ENCODE data around the gene UBR3.
"Not testable (repeated sequence)": the region's sequence is repeated elsewhere in the genome, so short reads cannot be mapped to it uniquely, and the experiment has no call there.

The UBR3 gene

GRCh38 chr2:169824373-169825333 is 2.6 kb upstream of the UBR3 start, which contains the start of gene METTL5:
METTL5 (minus strand) TSS chr2:169824905; CDS start chr2:169824597, 308 bp downstream.
- Histone ChIP-seq H3K9ac (ENCODE audit: low read depth, low read length) (peak within 1 kb of the TSS; percentile 87), H3K4me3 (ENCODE audit: low read length) (peak within 1 kb of the TSS; percentile 88), H3K27me3 (ENCODE audit: insufficient read depth, low read length) (no peaks in the 10 kb centered on the region), H3K27ac (ENCODE audit: low read depth, low read length) (peak within 1 kb of the TSS; percentile 56), H3K4me1 (ENCODE audit: insufficient read depth, low read length) (peaks cover 6% of the 10 kb centered on the region; the same call in 1 of the 2 replicates), H3K36me3 (ENCODE audit: insufficient read depth, low read length) (peaks cover 17% of the 10 kb centered on the region; the same call in 1 of the 2 replicates), H3K9me3 (ENCODE audit: insufficient read depth, low read depth, low read length) (no peaks in the 10 kb centered on the region)
- 5% methylated on average over 61 of the region's 61 CpGs for WGBS

DNA sequence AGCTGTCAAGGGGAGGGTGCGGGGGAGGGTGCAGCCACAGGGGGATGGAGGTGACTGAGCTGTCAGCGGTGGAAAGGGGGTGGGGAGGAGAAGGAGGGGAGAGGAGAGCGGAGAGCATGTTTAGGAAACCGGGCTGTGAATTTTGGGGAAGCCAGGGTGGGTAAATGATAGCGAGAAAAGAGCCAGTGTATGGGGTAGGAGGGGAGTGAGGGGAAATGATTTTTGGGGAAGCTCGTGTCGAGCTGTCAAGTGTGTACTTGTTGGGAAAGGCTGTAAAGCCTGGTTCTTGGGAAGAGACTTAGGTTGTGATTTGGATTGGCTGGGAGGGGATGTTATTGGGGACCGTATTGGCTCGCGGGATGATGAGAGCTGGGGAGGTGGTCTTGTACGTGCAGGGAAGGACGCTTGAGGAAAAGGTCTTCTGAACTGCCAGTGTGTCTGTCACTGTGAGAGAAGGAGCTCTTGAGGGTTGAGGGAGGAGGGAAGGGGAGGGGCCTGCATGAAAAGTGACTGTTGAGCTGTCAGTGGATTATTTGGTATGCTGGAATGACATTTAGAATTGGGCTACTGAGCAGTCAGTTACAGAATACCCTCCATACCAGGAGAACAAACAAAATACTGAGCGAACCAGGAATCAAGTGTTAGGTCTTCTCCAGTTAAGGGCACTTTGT is 1.0 kb downstream of the UBR3 start:
- Histone ChIP-seq H3K4me1 (ENCODE audit: insufficient read depth, low read length) (peaks cover 6% of the 10 kb centered on the region; the same call in 1 of the 2 replicates), H3K36me3 (ENCODE audit: insufficient read depth, low read length) (peaks cover 3% of the 10 kb centered on the region; the same call in 1 of the 2 replicates), H3K9ac (ENCODE audit: low read depth, low read length) (no peak overlapping the region; the same call in 1 of the 2 replicates), H3K4me3 (ENCODE audit: low read length) (peak overlapping the region; percentile 74), H3K27me3 (ENCODE audit: insufficient read depth, low read length) (no peaks in the 10 kb centered on the region), H3K27ac (ENCODE audit: low read depth, low read length) (no peak overlapping the region), H3K9me3 (ENCODE audit: insufficient read depth, low read depth, low read length) (no peaks in the 10 kb centered on the region)
- 4% methylated on average over 13 of the region's 13 CpGs for WGBS

GRCh38 chr2:169834401-169834800 is 7.1 kb downstream of the UBR3 start:
- Histone ChIP-seq H3K4me3 (ENCODE audit: low read length) (no peak overlapping the region), H3K9ac (ENCODE audit: low read depth, low read length) (no peak overlapping the region), H3K27me3 (ENCODE audit: insufficient read depth, low read length) (no peaks in the 10 kb centered on the region), H3K27ac (ENCODE audit: low read depth, low read length) (no peak overlapping the region), H3K9me3 (ENCODE audit: insufficient read depth, low read depth, low read length) (no peaks in the 10 kb centered on the region), H3K36me3 (ENCODE audit: insufficient read depth, low read length) (peaks cover 3% of the 10 kb centered on the region; the same call in 1 of the 2 replicates), H3K4me1 (ENCODE audit: insufficient read depth, low read length) (no peaks in the 10 kb centered on the region)
- WGBS = no CpG with 5 or more reads among the region's 1 CpG

GRCh38 chr2:169838743-169839489 is 11.7 kb downstream of the UBR3 start:
- Histone ChIP-seq H3K36me3 (ENCODE audit: insufficient read depth, low read length) (peaks cover 6% of the 10 kb centered on the region; the same call in 1 of the 2 replicates), H3K27me3 (ENCODE audit: insufficient read depth, low read length) (no peaks in the 10 kb centered on the region), H3K4me1 (ENCODE audit: insufficient read depth, low read length) (no peaks in the 10 kb centered on the region), H3K9ac (ENCODE audit: low read depth, low read length) (no peak overlapping the region), H3K27ac (ENCODE audit: low read depth, low read length) (no peak overlapping the region), H3K4me3 (ENCODE audit: low read length) (no peak overlapping the region), H3K9me3 (ENCODE audit: insufficient read depth, low read depth, low read length) (no peaks in the 10 kb centered on the region)
- 90% methylated on average over 2 of the region's 2 CpGs for WGBS

DNA sequence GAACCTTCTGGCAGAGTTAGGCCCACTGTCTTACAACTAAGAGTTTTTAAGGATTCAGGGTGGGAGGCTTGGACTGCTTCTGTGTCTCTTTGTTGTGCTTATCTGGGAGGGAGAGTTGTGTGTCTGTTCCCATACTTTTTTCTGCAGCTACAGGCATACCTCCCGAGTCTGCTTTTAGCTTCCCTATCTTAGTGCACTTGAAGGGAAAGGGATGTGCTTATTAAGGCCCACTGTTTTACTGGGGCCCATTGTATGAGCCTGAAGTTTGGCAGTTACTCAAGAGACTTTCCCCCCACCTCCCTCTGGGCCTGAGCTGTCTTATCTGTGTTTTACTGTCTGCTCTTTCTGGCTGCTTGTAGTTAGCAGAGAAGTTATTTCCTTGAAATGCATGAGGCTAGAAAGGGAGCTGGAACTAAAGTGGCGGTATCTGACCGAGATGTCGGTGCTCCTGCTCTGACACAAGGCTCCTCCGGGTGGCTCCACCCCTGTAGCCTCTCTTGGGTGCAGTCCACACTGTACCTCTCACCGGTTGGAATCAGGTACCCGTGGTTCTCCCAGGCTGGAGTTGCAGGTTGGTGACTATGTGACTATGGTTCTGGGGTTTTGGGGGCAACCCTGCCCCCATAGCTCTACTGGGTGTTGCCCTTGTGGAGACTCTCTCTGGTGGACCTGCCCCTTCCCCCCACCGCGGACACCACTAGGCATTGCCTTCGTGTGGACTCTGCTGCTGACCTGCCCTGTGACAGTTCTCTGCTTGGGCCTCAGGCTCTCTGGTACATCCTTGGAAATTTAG is 12.9 kb downstream of the UBR3 start:
- no peaks in the 10 kb centered on the region for H3K4me1 ChIP-seq (ENCODE audit: insufficient read depth, low read length)
- no peak overlapping the region for H3K27ac ChIP-seq (ENCODE audit: low read depth, low read length)
- no peaks in the 10 kb centered on the region for H3K9me3 ChIP-seq (ENCODE audit: insufficient read depth, low read depth, low read length)
- no peaks in the 10 kb centered on the region for H3K27me3 ChIP-seq (ENCODE audit: insufficient read depth, low read length)
- no peak overlapping the region for H3K4me3 ChIP-seq (ENCODE audit: low read length)
- 84% methylated on average over 10 of the region's 10 CpGs for WGBS
- H3K36me3 ChIP-seq (ENCODE audit: insufficient read depth, low read length) = peaks cover 6% of the 10 kb centered on the region; the same call in 1 of the 2 replicates
- no peak overlapping the region for H3K9ac ChIP-seq (ENCODE audit: low read depth, low read length)

- no peaks in the 10 kb centered on the region for H3K27me3 ChIP-seq (ENCODE audit: insufficient read depth, low read length)
- H3K9me3 ChIP-seq (ENCODE audit: insufficient read depth, low read depth, low read length) = no peaks in the 10 kb centered on the region
- H3K4me1 ChIP-seq (ENCODE audit: insufficient read depth, low read length) = no peaks in the 10 kb centered on the region
- no peak overlapping the region for H3K4me3 ChIP-seq (ENCODE audit: low read length)
- no peak overlapping the region for H3K9ac ChIP-seq (ENCODE audit: low read depth, low read length)
- no peak overlapping the region for H3K27ac ChIP-seq (ENCODE audit: low read depth, low read length)
- WGBS = 96% methylated on average over 2 of the region's 2 CpGs
- H3K36me3 ChIP-seq (ENCODE audit: insufficient read depth, low read length) = peaks cover 6% of the 10 kb centered on the region; the same call in 1 of the 2 replicates
These were observed 13.5 kb downstream of the UBR3 start for GRCh38 chr2:169840747-169841142.

DNA sequence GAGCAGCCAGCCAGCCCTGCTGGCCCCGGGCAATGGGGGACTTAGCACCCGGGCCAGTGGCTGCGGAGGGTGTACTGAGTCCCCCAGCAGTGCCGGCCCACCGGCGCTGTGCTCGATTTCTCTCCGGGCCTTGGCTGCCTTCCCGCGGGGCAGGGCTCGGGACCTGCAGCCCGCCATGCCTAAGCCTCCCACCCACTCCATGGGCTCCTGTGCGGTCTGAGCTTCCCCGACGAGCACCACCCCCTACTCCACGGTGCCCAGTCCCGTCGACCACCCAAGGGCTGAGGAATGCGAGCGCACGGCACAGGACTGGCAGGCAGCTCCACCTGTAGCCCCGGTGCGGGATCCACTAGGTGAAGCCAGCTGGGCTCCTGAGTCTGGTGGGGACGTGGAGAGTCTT is 14.4 kb downstream of the UBR3 start:
- H3K36me3 ChIP-seq (ENCODE audit: insufficient read depth, low read length); H3K4me1 ChIP-seq (ENCODE audit: insufficient read depth, low read length); H3K9ac ChIP-seq (ENCODE audit: low read depth, low read length); H3K27ac ChIP-seq (ENCODE audit: low read depth, low read length); H3K27me3 ChIP-seq (ENCODE audit: insufficient read depth, low read length); H3K4me3 ChIP-seq (ENCODE audit: low read length); H3K9me3 ChIP-seq (ENCODE audit: insufficient read depth, low read depth, low read length): not testable (repeated sequence)
- 96% methylated on average over 18 of the region's 24 CpGs for WGBS

- Histone ChIP-seq H3K9ac (ENCODE audit: low read depth, low read length) (no peak overlapping the region), H3K36me3 (ENCODE audit: insufficient read depth, low read length) (peaks cover 6% of the 10 kb centered on the region; the same call in 1 of the 2 replicates), H3K27me3 (ENCODE audit: insufficient read depth, low read length) (no peaks in the 10 kb centered on the region), H3K27ac (ENCODE audit: low read depth, low read length) (no peak overlapping the region), H3K4me1 (ENCODE audit: insufficient read depth, low read length) (no peaks in the 10 kb centered on the region; the same call in 1 of the 2 replicates), H3K4me3 (ENCODE audit: low read length) (no peak overlapping the region), H3K9me3 (ENCODE audit: insufficient read depth, low read depth, low read length) (no peaks in the 10 kb centered on the region)
- WGBS = 83% methylated on average over 2 of the region's 2 CpGs
These were observed 17.8 kb downstream of the UBR3 start for GRCh38 chr2:169845016-169845415.

GRCh38 chr2:169848959-169849693 is 21.9 kb downstream of the UBR3 start:
- not testable (repeated sequence) for H3K9me3 ChIP-seq (ENCODE audit: insufficient read depth, low read depth, low read length); H3K27me3 ChIP-seq (ENCODE audit: insufficient read depth, low read length); H3K27ac ChIP-seq (ENCODE audit: low read depth, low read length); H3K9ac ChIP-seq (ENCODE audit: low read depth, low read length); H3K4me3 ChIP-seq (ENCODE audit: low read length); H3K36me3 ChIP-seq (ENCODE audit: insufficient read depth, low read length); H3K4me1 ChIP-seq (ENCODE audit: insufficient read depth, low read length)
- whole genome bisulfite sequencing = 87% methylated on average over 7 of the region's 8 CpGs

- Histone ChIP-seq H3K27ac (ENCODE audit: low read depth, low read length) (no peak overlapping the region), H3K27me3 (ENCODE audit: insufficient read depth, low read length) (no peaks in the 10 kb centered on the region), H3K4me1 (ENCODE audit: insufficient read depth, low read length) (no peaks in the 10 kb centered on the region; the same call in 1 of the 2 replicates), H3K9me3 (ENCODE audit: insufficient read depth, low read depth, low read length) (no peaks in the 10 kb centered on the region), H3K36me3 (ENCODE audit: insufficient read depth, low read length) (no peaks in the 10 kb centered on the region; the same call in 1 of the 2 replicates), H3K4me3 (ENCODE audit: low read length) (no peak overlapping the region), H3K9ac (ENCODE audit: low read depth, low read length) (no peak overlapping the region)
- WGBS = 88% methylated on average over 1 of the region's 1 CpG
These were observed 22.5 kb downstream of the UBR3 start for GRCh38 chr2:169849710-169850109.

Measured in HUES64 (cell line).